Mucosa of descending colon (tissue), 3 donors: ENCODE measurements around the gene PDE4B. TPM values are rescaled to one million over a fixed set of nuclear protein-coding genes. Genes with fewer than 3 reads are reported as not detected.

ENCODE experiments used
- ATAC-seq: fragments of 200-7000 bp; cut with Tn5 transposase; one replicate; pipeline ENCODE4 v1.9.1; 2020; ENCODE audit warnings: mild to moderate bottlenecking, moderate library complexity
- DNase-seq, 3 donors: peaks; one replicate each; pipeline ENCODE4 v3.0.0-alpha.2; 2020
- H3K36me3 ChIP-seq: fragments of 200-600 bp; one replicate; pipeline ENCODE4 v1.8.0; 2021; ENCODE audit warnings: low read depth, mild to moderate bottlenecking
- H3K4me1 ChIP-seq: fragments of 200-600 bp; one replicate; pipeline ENCODE4 v1.8.0; 2021; ENCODE audit warnings: low read depth, mild to moderate bottlenecking
- H3K4me3 ChIP-seq: fragments of 200-600 bp; one replicate; pipeline ENCODE4 v1.8.0; 2021; ENCODE audit warnings: mild to moderate bottlenecking
- H3K9me3 ChIP-seq: fragments of 200-600 bp; one replicate; pipeline ENCODE4 v1.8.0; 2021; ENCODE audit warnings: mild to moderate bottlenecking
- CTCF ChIP-seq: fragments of 200-600 bp; IDR thresholded peaks from one replicate; pipeline ENCODE4 v1.8.0; 2022; ENCODE audit warnings: antibody characterized with exemption, mild to moderate bottlenecking
- intact Hi-C, 2 donors: fragments of 100-400 bp; cut with DNase I in 1 of 2; cut with micrococcal nuclease in 1 of 2; formaldehyde crosslinking; loops; one replicate each; pipeline versions ENCODE4 v1.11.0 to v1.11.1; 2022; cut with DNase I, micrococcal nuclease
- total RNA-seq, 3 donors: library from RNA; stranded (reverse); fragmentation: NEBNext Ultra II Directional in 2 of 3; extraction: Animal tissue kit (Norgen Biotek cat#: 25700) in 2 of 3; gene quantifications; one replicate each; pipeline versions ENCODE4 v1.2.1 to v1.2.4, GENCODE V29; 2021 to 2023
- donor health status: DM: no; HTN: no; CAD: no; lungs with moderate emphysema.
- donor health status: DM: no; HTN: no; CAD: no.
- donor health status: DM: no; HTN: yes; CAD: no.

The PDE4B gene
- total RNA-seq, 3 donors from 2014 or later: 3.4 to 6.6 (median 4.9) TPM

- intact Hi-C loops: no loop called here
- no peak overlapping the region for H3K4me3 ChIP-seq
- no peaks in the 10 kb centered on the region for H3K4me1 ChIP-seq
- DNase-seq: no peak
- no peaks in the 10 kb centered on the region for H3K9me3 ChIP-seq
- H3K36me3 ChIP-seq: no peaks in the 10 kb centered on the region
- no peak for TF ChIP-seq CTCF
- ATAC-seq: no peak
Observed at GRCh38 chr1:66207484-66207883, 414.8 kb downstream of the PDE4B start.

GRCh38 chr1:66208632-66209031 lies 415.9 kb downstream of the PDE4B start:
- TF ChIP-seq CTCF: no peak
- DNase-seq (no peak), ATAC-seq (no peak)
- intact Hi-C loops: no loop called here
- Histone ChIP-seq H3K4me1 (no peaks in the 10 kb centered on the region), H3K36me3 (no peaks in the 10 kb centered on the region), H3K9me3 (no peaks in the 10 kb centered on the region), H3K4me3 (no peak overlapping the region)

- intact Hi-C loops: no loop called here
- DNase-seq (no peak), ATAC-seq (no peak)
- no peaks in the 10 kb centered on the region for H3K36me3 ChIP-seq
- no peak for TF ChIP-seq CTCF
- H3K4me1 ChIP-seq: no peaks in the 10 kb centered on the region
- H3K9me3 ChIP-seq: no peaks in the 10 kb centered on the region
- H3K4me3 ChIP-seq: no peak overlapping the region
Observed at GRCh38 chr1:66210635-66211244, 418.0 kb downstream of the PDE4B start.

GRCh38 chr1:66211521-66211920 lies 418.8 kb downstream of the PDE4B start:
- intact Hi-C loops: no loop called here
- ATAC-seq (no peak), DNase-seq (no peak)
- Histone ChIP-seq H3K4me1 (no peaks in the 10 kb centered on the region), H3K4me3 (no peak overlapping the region), H3K36me3 (no peaks in the 10 kb centered on the region), H3K9me3 (no peaks in the 10 kb centered on the region)
- TF ChIP-seq CTCF: no peak

- Histone ChIP-seq H3K36me3 (no peaks in the 10 kb centered on the region), H3K4me3 (no peak overlapping the region), H3K4me1 (no peaks in the 10 kb centered on the region), H3K9me3 (no peaks in the 10 kb centered on the region)
- intact Hi-C loops: no loop called here
- DNase-seq: no peak
- ATAC-seq: no peak
- no peak for TF ChIP-seq CTCF
Observed at GRCh38 chr1:66213491-66213890, 420.8 kb downstream of the PDE4B start.

- Histone ChIP-seq H3K4me3 (no peak overlapping the region), H3K4me1 (no peaks in the 10 kb centered on the region), H3K9me3 (no peaks in the 10 kb centered on the region), H3K36me3 (no peaks in the 10 kb centered on the region)
- ATAC-seq: no peak
- intact Hi-C loops: no loop called here
- DNase-seq: no peak
- TF ChIP-seq CTCF: no peak
Observed at GRCh38 chr1:66214901-66215300, 422.2 kb downstream of the PDE4B start.
